HepG2 (cell line): Measurements from ENCODE around the gene DAB2IP. TPM values are rescaled to one million over a fixed set of nuclear protein-coding genes. Genes with fewer than 3 reads are reported as not detected.
A peak's percentile ranks its signal among the peaks of the same experiment; 100 is the strongest.

Experiments
- AGO1 ChIP-seq: fragments of 200-400 bp; formaldehyde crosslinking; IDR thresholded peaks from 2 replicates; pipeline ENCODE4 v1.6.1; 2017; ENCODE audit warnings: mild to moderate bottlenecking, low read depth, low read length, moderate library complexity; ENCODE audit not compliant: poor library complexity, severe bottlenecking
- ELF3 ChIP-seq: IDR thresholded peaks from 2 replicates; pipeline ENCODE4 v1.6.1; 2016; ENCODE audit warnings: missing genetic modification reagents, missing compliant biosample characterization
- FOXM1 ChIP-seq: sonication (generic); formaldehyde crosslinking; IDR thresholded peaks from 2 replicates; pipeline ENCODE4 v1.5.0; 2020; ENCODE audit warnings: missing genetic modification reagents
- HDAC2 ChIP-seq: sonication (generic); formaldehyde crosslinking; IDR thresholded peaks from 2 replicates; pipeline ENCODE4 v1.4.0; 2020; ENCODE audit warnings: missing genetic modification reagents
- HNF4A ChIP-seq: sonication (generic); formaldehyde crosslinking; IDR thresholded peaks from 2 replicates; pipeline ENCODE4 v1.4.0; 2020; ENCODE audit warnings: missing genetic modification reagents
- IKZF4 ChIP-seq: sonication (generic); formaldehyde crosslinking; IDR thresholded peaks from 2 replicates; pipeline ENCODE4 v1.5.1; 2020; ENCODE audit warnings: borderline replicate concordance, mild to moderate bottlenecking, low read depth, missing genetic modification reagents; ENCODE audit errors: not compliant biosample characterization
- ISX ChIP-seq: sonication (generic); formaldehyde crosslinking; conservative IDR thresholded peaks from 2 replicates; pipeline ENCODE4 v1.5.0; 2020; ENCODE audit warnings: missing genetic modification reagents
- NCOA2 ChIP-seq: sonication (generic); formaldehyde crosslinking; IDR thresholded peaks from 2 replicates; pipeline ENCODE4 v1.8.0; 2022; ENCODE audit warnings: inconsistent platforms
- SALL1 ChIP-seq: sonication (generic); formaldehyde crosslinking; IDR thresholded peaks from 2 replicates; pipeline ENCODE4 v1.8.0; 2022; ENCODE audit warnings: mild to moderate bottlenecking, missing genetic modification reagents
- TBX2 ChIP-seq: sonication (generic); formaldehyde crosslinking; IDR thresholded peaks from 2 replicates; pipeline ENCODE4 v1.5.0; 2020; ENCODE audit warnings: missing genetic modification reagents, mild to moderate bottlenecking, borderline replicate concordance
- YEATS2 ChIP-seq: sonication (generic); formaldehyde crosslinking; IDR thresholded peaks from 2 replicates; pipeline ENCODE4 v1.4.0; 2020; ENCODE audit warnings: missing genetic modification reagents, borderline replicate concordance
- ZNF264 ChIP-seq: sonication (generic); formaldehyde crosslinking; IDR thresholded peaks from 2 replicates; pipeline ENCODE4 v1.4.0; 2020; ENCODE audit warnings: missing genetic modification reagents
- ZNF484 ChIP-seq: sonication (generic); formaldehyde crosslinking; IDR thresholded peaks from 2 replicates; pipeline ENCODE4 v1.5.1; 2020; ENCODE audit warnings: mild to moderate bottlenecking, low read depth, missing genetic modification reagents, borderline replicate concordance
- ZNF614 ChIP-seq: IDR thresholded peaks from 2 replicates; pipeline ENCODE4 v1.6.1; 2018; ENCODE audit warnings: missing biosample characterization, missing genetic modification reagents, inconsistent platforms, borderline replicate concordance
- ZNF7 ChIP-seq: IDR thresholded peaks from 2 replicates; pipeline ENCODE4 v1.6.1; 2016; ENCODE audit warnings: missing biosample characterization, missing genetic modification reagents
- polyA plus RNA-seq, 8 experiments: library from polyadenylated mRNA; depleted of rRNA in 3 of 8; stranded (reverse) in 7 of 8; unstranded in 1 of 8; fragments of >200 nt; fragmentation: Illumina TruSeq in 4 of 8; extraction: Trizol in 4 of 8; gene quantifications; 2 replicates each; pipeline versions ENCODE4 v1.2.1 to v1.2.3, GENCODE V29; 2011 to 2016; ENCODE audit warnings: low read depth in 4 of 8, missing spikeins in 1 of 8, mixed read lengths in 1 of 8; ENCODE audit not compliant: insufficient read depth in 1 of 8
- total RNA-seq, 5 experiments: library from RNA; depleted of rRNA; stranded (reverse); fragments of >200 nt; fragmentation: Illumina TruSeq; extraction: Trizol; gene quantifications; 2 replicates each; pipeline ENCODE4 v1.2.3, GENCODE V29; 2016; ENCODE audit warnings: low read depth in 1 of 5
- TF ChIP-seq, protein P1 (sequence below): sonication (generic); formaldehyde crosslinking; conservative IDR thresholded peaks from 2 replicates; pipeline ENCODE4 v1.8.0; 2022; ENCODE audit warnings: missing genetic modification reagents
- TF ChIP-seq, protein P2 (sequence below): sonication (generic); formaldehyde crosslinking; IDR thresholded peaks from 2 replicates; pipeline ENCODE4 v1.5.0; 2020; ENCODE audit warnings: missing genetic modification reagents, mild to moderate bottlenecking, borderline replicate concordance
- TF ChIP-seq, protein P3 (sequence below): sonication (generic); formaldehyde crosslinking; IDR thresholded peaks from 2 replicates; pipeline ENCODE4 v1.5.1; 2020; ENCODE audit warnings: mild to moderate bottlenecking, missing genetic modification reagents, moderate library complexity
- TF ChIP-seq, protein P4 (sequence below): sonication (generic); formaldehyde crosslinking; conservative IDR thresholded peaks from 2 replicates; pipeline ENCODE4 v1.4.0; 2020; ENCODE audit warnings: missing genetic modification reagents
- TF ChIP-seq, protein P5 (sequence below): IDR thresholded peaks from 2 replicates; pipeline ENCODE4 v1.6.1; 2012; ENCODE audit warnings: low read length, improper control_type of control experiment

The DAB2IP gene
- total and polyA plus RNA-seq, 2 of the 13 experiments (the other 11 are each of a cell fraction or from before 2014, with no cell fraction given): 25.3 to 37.9 TPM

DNA sequence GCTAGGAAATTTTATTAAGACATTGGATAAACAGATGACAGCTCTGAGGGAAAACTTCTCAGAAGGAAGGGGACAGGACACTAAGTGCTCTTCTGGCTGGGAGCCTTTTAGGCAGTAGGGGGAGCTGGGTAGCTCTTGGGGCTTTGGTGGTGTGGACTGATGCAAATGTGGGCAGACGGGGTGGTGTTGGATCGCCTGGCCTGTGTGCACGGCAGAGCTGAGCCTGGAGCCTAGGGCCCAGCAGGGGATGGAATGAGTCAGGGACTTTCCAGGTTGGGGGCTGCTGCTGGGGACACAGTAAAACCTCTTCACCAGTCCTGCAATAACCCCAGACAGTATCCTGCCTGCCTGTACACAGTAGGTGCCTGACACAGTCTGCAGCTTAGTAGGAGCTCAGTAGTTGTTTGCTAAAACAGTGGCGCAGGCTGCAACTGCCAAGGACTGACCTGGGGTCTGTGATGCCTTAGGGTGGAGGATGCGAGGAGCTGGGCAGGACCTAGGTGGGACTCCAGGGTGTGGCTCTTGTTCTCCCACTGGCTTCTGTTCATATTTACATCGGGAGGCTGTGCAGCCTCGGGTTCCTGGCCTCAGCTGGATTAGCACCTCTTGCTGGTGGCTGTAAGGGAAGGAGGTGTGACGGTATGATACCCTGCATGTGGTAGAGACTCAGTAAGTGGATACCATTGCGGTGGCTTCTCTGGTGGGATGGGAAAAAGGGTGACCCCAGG lies 83.8 kb downstream of the DAB2IP start (continued):
- TF ChIP-seq, protein P1, sequence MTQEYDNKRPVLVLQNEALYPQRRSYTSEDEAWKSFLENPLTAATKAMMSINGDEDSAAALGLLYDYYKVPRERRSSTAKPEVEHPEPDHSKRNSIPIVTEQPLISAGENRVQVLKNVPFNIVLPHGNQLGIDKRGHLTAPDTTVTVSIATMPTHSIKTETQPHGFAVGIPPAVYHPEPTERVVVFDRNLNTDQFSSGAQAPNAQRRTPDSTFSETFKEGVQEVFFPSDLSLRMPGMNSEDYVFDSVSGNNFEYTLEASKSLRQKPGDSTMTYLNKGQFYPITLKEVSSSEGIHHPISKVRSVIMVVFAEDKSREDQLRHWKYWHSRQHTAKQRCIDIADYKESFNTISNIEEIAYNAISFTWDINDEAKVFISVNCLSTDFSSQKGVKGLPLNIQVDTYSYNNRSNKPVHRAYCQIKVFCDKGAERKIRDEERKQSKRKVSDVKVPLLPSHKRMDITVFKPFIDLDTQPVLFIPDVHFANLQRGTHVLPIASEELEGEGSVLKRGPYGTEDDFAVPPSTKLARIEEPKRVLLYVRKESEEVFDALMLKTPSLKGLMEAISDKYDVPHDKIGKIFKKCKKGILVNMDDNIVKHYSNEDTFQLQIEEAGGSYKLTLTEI: no peak
- TF ChIP-seq AGO1 (no peak), TBX2 (0 out of 2 replicates have a peak, but pooled peaks have one; percentile 26), HDAC2 (CRISPR knock-in tag) (peak; percentile 36; the same call in 1 of the 2 replicates), NCOA2 (CRISPR knock-in tag) (no peak), ISX (CRISPR knock-in tag) (no peak), IKZF4 (no peak), YEATS2 (CRISPR knock-in tag) (no peak), ELF3 (CRISPR knock-in tag) (peak; percentile 60), FOXM1 (no peak), ZNF264 (CRISPR knock-in tag) (no peak), ZNF484 (CRISPR knock-in tag) (no peak), HNF4A (CRISPR knock-in tag) (no peak), ZNF614 (CRISPR knock-in tag) (no peak), ZNF7 (peak; percentile 98), SALL1 (CRISPR knock-in tag) (peak; percentile 23; the same call in 1 of the 2 replicates)
- TF ChIP-seq, protein P2, sequence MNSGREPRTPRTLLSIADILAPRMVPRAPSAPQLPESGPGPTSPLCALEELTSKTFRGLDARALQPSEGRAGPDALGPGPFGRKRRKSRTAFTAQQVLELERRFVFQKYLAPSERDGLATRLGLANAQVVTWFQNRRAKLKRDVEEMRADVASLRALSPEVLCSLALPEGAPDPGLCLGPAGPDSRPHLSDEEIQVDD (CRISPR knock-in tag): no peak
- TF ChIP-seq, protein P3, sequence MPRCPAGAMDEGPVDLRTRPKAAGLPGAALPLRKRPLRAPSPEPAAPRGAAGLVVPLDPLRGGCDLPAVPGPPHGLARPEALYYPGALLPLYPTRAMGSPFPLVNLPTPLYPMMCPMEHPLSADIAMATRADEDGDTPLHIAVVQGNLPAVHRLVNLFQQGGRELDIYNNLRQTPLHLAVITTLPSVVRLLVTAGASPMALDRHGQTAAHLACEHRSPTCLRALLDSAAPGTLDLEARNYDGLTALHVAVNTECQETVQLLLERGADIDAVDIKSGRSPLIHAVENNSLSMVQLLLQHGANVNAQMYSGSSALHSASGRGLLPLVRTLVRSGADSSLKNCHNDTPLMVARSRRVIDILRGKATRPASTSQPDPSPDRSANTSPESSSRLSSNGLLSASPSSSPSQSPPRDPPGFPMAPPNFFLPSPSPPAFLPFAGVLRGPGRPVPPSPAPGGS (CRISPR knock-in tag): 0 out of 2 replicates have a peak, but pooled peaks have one; percentile 33
- TF ChIP-seq, protein P4, sequence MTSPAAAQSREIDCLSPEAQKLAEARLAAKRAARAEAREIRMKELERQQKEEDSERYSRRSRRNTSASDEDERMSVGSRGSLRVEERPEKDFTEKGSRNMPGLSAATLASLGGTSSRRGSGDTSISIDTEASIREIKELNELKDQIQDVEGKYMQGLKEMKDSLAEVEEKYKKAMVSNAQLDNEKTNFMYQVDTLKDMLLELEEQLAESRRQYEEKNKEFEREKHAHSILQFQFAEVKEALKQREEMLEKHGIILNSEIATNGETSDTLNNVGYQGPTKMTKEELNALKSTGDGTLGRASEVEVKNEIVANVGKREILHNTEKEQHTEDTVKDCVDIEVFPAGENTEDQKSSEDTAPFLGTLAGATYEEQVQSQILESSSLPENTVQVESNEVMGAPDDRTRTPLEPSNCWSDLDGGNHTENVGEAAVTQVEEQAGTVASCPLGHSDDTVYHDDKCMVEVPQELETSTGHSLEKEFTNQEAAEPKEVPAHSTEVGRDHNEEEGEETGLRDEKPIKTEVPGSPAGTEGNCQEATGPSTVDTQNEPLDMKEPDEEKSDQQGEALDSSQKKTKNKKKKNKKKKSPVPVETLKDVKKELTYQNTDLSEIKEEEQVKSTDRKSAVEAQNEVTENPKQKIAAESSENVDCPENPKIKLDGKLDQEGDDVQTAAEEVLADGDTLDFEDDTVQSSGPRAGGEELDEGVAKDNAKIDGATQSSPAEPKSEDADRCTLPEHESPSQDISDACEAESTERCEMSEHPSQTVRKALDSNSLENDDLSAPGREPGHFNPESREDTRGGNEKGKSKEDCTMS (CRISPR knock-in tag): no peak
- TF ChIP-seq, protein P5, sequence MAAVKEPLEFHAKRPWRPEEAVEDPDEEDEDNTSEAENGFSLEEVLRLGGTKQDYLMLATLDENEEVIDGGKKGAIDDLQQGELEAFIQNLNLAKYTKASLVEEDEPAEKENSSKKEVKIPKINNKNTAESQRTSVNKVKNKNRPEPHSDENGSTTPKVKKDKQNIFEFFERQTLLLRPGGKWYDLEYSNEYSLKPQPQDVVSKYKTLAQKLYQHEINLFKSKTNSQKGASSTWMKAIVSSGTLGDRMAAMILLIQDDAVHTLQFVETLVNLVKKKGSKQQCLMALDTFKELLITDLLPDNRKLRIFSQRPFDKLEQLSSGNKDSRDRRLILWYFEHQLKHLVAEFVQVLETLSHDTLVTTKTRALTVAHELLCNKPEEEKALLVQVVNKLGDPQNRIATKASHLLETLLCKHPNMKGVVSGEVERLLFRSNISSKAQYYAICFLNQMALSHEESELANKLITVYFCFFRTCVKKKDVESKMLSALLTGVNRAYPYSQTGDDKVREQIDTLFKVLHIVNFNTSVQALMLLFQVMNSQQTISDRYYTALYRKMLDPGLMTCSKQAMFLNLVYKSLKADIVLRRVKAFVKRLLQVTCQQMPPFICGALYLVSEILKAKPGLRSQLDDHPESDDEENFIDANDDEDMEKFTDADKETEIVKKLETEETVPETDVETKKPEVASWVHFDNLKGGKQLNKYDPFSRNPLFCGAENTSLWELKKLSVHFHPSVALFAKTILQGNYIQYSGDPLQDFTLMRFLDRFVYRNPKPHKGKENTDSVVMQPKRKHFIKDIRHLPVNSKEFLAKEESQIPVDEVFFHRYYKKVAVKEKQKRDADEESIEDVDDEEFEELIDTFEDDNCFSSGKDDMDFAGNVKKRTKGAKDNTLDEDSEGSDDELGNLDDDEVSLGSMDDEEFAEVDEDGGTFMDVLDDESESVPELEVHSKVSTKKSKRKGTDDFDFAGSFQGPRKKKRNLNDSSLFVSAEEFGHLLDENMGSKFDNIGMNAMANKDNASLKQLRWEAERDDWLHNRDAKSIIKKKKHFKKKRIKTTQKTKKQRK: no peak
